ENCODE measurements around the gene BBX.

DNA sequence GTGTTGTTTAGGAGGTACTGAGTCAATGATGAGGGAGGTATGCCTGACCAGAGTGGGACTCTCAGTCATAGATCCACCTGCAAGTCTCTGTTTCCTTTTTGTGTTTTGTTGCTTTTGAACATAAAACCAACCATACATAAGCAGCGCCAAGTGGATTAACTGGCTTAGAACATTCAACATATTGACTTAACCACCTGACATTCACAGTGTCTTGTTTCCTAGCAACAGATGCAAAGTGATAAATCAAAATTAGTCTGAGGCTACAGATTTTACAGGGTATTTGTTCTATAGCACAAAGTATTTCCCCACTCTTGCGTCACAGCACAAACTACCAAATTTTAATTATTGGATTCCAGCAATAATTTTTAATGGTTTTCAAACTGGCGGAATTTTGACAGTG is 283.8 kb downstream of the BBX start:
- TF ChIP-seq EZH2phosphoT487 (IDR thresholded peaks at IDR 0.05; ENCODE audit: insufficient read depth, low read depth): no peak
- no peak for TF ChIP-seq EZH2 (IDR thresholded peaks at IDR 0.05; ENCODE audit: insufficient read depth, poor library complexity, severe bottlenecking)

Data from GM23248 (cell line).